Cardiac muscle cell (in vitro differentiated cells and primary cell): ENCODE results near the gene LRP5. TPM values are rescaled to one million over a fixed set of nuclear protein-coding genes. Genes with fewer than 3 reads are reported as not detected.
A peak's percentile ranks its signal among the peaks of the same experiment; 100 is the strongest.
"Not testable (repeated sequence)": the region's sequence is repeated elsewhere in the genome, so short reads cannot be mapped to it uniquely, and the experiment has no call there.

Experiments
- DNase-seq, 2 donors: peaks; one replicate each; pipeline versions ENCODE4 v3.0.0 to v3.0.0-alpha.2; 2010 to 2017; ENCODE audit warnings: low read depth in 1 of 2, low spot score in 1 of 2
- H3K27ac ChIP-seq: fragments of 200-600 bp; sonication (generic); 2 replicates; pipeline ENCODE4 v1.5.1; 2016
- H3K27me3 ChIP-seq: fragments of 200-600 bp; sonication (generic); 2 replicates; pipeline ENCODE4 v1.6.0; 2016; ENCODE audit warnings: control low read depth
- H3K36me3 ChIP-seq: fragments of 200-600 bp; sonication (generic); 2 replicates; pipeline ENCODE4 v1.5.1; 2016; ENCODE audit warnings: control low read depth
- H3K4me1 ChIP-seq: fragments of 200-600 bp; sonication (generic); 2 replicates; pipeline ENCODE4 v1.8.1; 2017; ENCODE audit warnings: low read depth, mild to moderate bottlenecking, mixed run types
- H3K4me3 ChIP-seq: fragments of 200-600 bp; sonication (generic); 2 replicates; pipeline ENCODE4 v1.5.1; 2016; ENCODE audit warnings: mild to moderate bottlenecking
- H3K9me3 ChIP-seq: fragments of 200-600 bp; sonication (generic); 2 replicates; pipeline ENCODE4 v1.5.1; 2017; ENCODE audit warnings: low read depth, mild to moderate bottlenecking, control low read depth
- CTCF ChIP-seq: IDR thresholded peaks from 2 replicates; pipeline ENCODE4 v1.5.1; 2012; ENCODE audit warnings: low read depth, mild to moderate bottlenecking, low read length
- polyA plus RNA-seq: library from polyadenylated mRNA; unstranded; fragments of >200 nt; fragmentation: Nextera tagmentation; extraction: Ambion mirVana; gene quantifications from 2 replicates; pipeline ENCODE4 v1.2.1, GENCODE V29; 2016
- total RNA-seq: library from RNA; depleted of rRNA; stranded (reverse); fragments of >200 nt; gene quantifications from 2 replicates; pipeline ENCODE4 v1.2.3, GENCODE V29; 2016

LRP5 gene
- total and polyA plus RNA-seq, 2 experiments from 2014 or later = 29.1 to 245 TPM

DNA sequence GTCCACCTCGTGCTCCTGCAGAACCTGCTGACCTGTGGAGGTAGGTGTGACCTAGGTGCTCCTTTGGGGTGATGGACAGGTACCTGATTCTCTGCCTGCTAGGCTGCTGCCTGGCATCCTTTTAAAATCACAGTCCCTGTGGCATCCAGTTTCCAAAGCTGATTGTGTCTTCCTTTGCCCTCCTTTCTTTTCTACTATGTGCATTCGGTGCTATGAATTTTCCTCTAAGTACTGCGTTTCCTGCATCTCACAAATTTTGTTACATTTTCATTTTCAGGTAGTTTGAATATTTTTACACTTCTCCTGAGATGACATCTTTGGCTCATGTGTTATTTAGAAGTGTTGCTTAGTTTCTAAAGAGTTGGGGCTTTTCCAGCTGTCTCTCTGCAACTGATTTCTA is 117.3 kb downstream of the LRP5 start:
- H3K36me3 ChIP-seq = peaks cover 17% of the 10 kb centered on the region
- no peak overlapping the region for H3K4me3 ChIP-seq
- DNase-seq = no peak
- H3K27ac ChIP-seq = no peak overlapping the region
- H3K27me3 ChIP-seq = no peaks in the 10 kb centered on the region
- TF ChIP-seq CTCF = no peak
- H3K9me3 ChIP-seq = no peaks in the 10 kb centered on the region
- peaks cover 5% of the 10 kb centered on the region for H3K4me1 ChIP-seq

DNA sequence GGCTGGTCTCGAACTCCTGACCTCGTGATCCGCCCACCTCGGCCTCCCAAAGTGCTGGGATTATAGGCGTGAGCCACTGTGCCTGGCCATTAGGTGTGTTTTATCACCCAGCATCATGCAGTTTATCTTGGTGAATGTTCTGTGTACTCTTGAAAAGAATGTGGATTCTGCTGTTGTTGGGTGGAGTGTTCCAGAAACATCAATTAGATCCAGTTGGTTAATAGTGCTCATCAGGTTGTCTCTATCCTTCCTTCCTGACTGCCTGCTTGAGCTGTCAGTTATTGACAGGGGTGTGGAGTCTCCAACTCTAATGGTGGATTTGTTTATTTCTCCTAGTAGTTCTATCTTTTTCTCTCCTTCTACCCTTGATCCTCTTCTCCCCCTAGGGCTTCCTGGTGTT is 118.0 kb downstream of the LRP5 start:
- Histone ChIP-seq H3K9me3 (no peaks in the 10 kb centered on the region), H3K36me3 (peaks cover 17% of the 10 kb centered on the region), H3K27me3 (no peaks in the 10 kb centered on the region), H3K4me3 (no peak overlapping the region), H3K4me1 (peaks cover 5% of the 10 kb centered on the region), H3K27ac (no peak overlapping the region)
- no peak for DNase-seq
- TF ChIP-seq CTCF = no peak

GRCh38 chr11:68430801-68431200 is 118.4 kb downstream of the LRP5 start:
- Histone ChIP-seq H3K4me3 (no peak overlapping the region), H3K4me1 (peaks cover 5% of the 10 kb centered on the region), H3K9me3 (no peaks in the 10 kb centered on the region), H3K36me3 (peaks cover 15% of the 10 kb centered on the region), H3K27ac (no peak overlapping the region), H3K27me3 (no peaks in the 10 kb centered on the region)
- DNase-seq = no peak
- no peak for TF ChIP-seq CTCF

GRCh38 chr11:68431984-68432645 is 119.7 kb downstream of the LRP5 start:
- TF ChIP-seq CTCF = no peak
- Histone ChIP-seq H3K27me3 (no peaks in the 10 kb centered on the region), H3K9me3 (no peaks in the 10 kb centered on the region), H3K27ac (peak overlapping the region; percentile 8), H3K36me3 (peaks cover 8% of the 10 kb centered on the region), H3K4me1 (peaks cover 5% of the 10 kb centered on the region), H3K4me3 (no peak overlapping the region)
- no peak for DNase-seq

DNA sequence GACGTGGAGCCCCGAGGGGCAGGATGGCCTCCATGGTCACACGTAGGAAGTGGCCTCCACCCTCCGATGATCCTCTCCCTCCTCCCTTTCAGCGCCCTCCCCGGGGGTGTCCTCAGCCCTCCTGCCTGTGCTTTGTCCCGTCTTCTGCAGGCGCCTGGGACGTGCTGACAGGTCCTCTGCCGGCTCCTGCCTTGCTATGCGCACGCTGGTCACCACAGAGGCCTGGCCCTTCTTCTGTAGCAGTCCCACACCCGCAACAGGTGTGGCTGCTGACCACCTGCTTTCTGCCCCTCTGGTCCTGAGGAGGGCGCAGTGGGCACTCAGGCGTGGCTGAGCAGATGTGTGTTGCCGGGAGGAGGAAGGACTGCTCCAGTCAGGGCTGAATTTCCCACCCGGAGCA is 120.5 kb downstream of the LRP5 start:
- H3K4me1 ChIP-seq = peaks cover 5% of the 10 kb centered on the region
- peak in 1 of 2 donors; percentile 68 for DNase-seq
- peaks cover 8% of the 10 kb centered on the region for H3K36me3 ChIP-seq
- H3K4me3 ChIP-seq = no peak overlapping the region
- no peak for TF ChIP-seq CTCF
- H3K27ac ChIP-seq = peak overlapping the region; percentile 8
- H3K27me3 ChIP-seq = no peaks in the 10 kb centered on the region
- no peaks in the 10 kb centered on the region for H3K9me3 ChIP-seq

DNA sequence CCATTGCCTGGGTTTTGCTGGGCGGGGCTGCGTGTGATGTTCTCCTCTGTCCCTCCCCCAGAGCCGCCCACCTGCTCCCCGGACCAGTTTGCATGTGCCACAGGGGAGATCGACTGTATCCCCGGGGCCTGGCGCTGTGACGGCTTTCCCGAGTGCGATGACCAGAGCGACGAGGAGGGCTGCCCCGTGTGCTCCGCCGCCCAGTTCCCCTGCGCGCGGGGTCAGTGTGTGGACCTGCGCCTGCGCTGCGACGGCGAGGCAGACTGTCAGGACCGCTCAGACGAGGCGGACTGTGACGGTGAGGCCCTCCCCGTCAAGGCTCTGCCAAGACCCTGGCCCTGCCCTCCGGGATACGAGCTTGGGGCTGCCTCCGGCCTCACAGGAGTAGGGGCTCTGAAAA is 121.2 kb downstream of the LRP5 start:
- DNase-seq = no peak
- H3K36me3 ChIP-seq = peaks cover 10% of the 10 kb centered on the region
- no peaks in the 10 kb centered on the region for H3K27me3 ChIP-seq
- no peak overlapping the region for H3K4me3 ChIP-seq
- H3K9me3 ChIP-seq = no peaks in the 10 kb centered on the region
- H3K27ac ChIP-seq = no peak overlapping the region
- H3K4me1 ChIP-seq = peaks cover 5% of the 10 kb centered on the region
- TF ChIP-seq CTCF = no peak

DNA sequence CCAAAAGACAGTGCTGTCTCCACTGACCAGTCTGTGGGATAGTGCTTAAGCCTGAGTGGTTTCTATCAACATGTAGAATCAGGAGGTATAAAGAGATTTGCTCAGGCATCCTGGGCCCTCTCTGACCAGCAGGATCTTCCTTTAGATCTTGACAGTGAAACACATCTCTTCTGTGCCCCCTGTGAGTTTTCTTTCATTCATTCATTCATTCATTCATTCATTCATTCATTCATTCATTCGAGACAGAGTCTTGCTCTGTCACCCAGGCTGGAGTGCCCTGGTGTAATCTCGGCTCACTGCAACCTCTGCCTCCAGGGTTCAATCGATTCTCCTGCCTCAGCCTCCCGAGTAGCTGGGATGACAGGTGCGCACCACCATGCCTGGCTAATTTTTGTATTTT is 121.8 kb downstream of the LRP5 start:
- H3K4me1 ChIP-seq, H3K4me3 ChIP-seq, DNase-seq, H3K27me3 ChIP-seq, H3K9me3 ChIP-seq, H3K27ac ChIP-seq: not testable (repeated sequence)
- H3K36me3 ChIP-seq = peaks cover 14% of the 10 kb centered on the region
